Measurements from ENCODE around the gene CACNG8.
"Not testable (repeated sequence)": the region's sequence is repeated elsewhere in the genome, so short reads cannot be mapped to it uniquely, and the experiment has no call there.

DNA sequence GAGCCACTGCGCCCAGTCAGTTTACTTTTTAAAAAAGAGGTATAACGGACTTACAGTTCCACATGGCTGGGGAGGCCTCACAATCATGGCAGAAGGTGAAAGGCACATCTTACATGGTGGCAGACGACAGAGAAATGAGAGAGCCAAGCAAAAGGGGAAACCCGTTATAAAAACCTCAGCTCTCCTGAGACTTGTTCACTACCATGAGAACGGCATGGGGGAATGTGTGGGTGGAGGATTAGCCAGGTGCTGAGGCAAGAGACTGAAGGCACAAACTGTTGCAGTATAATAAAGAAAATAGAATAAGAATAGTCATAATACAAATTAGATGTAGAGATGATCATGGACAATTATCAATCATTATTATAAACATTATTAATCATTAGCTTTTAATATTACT lies 73.8 kb downstream of the CACNG8 start:
- TF ChIP-seq, protein P1, sequence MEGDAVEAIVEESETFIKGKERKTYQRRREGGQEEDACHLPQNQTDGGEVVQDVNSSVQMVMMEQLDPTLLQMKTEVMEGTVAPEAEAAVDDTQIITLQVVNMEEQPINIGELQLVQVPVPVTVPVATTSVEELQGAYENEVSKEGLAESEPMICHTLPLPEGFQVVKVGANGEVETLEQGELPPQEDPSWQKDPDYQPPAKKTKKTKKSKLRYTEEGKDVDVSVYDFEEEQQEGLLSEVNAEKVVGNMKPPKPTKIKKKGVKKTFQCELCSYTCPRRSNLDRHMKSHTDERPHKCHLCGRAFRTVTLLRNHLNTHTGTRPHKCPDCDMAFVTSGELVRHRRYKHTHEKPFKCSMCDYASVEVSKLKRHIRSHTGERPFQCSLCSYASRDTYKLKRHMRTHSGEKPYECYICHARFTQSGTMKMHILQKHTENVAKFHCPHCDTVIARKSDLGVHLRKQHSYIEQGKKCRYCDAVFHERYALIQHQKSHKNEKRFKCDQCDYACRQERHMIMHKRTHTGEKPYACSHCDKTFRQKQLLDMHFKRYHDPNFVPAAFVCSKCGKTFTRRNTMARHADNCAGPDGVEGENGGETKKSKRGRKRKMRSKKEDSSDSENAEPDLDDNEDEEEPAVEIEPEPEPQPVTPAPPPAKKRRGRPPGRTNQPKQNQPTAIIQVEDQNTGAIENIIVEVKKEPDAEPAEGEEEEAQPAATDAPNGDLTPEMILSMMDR (IDR thresholded peaks at IDR 0.05): not testable (repeated sequence)
- not testable (repeated sequence) for TF ChIP-seq POLR2A (IDR thresholded peaks at IDR 0.05)

All from body of pancreas (tissue), 4 donors.